ENCODE results near the gene DLGAP1. TPM values are rescaled to one million over a fixed set of nuclear protein-coding genes. Genes with fewer than 3 reads are reported as not detected.

The DLGAP1 gene
- total RNA-seq, 1 donor from 2014 or later = 0.05 TPM

GRCh38 chr18:4251873-4252272 is 203.2 kb downstream of the DLGAP1 start:
- Mint-ChIP-seq H3K27me3 (ENCODE audit: unreplicated experiment) (no peaks in the 10 kb centered on the region), H3K9me3 (ENCODE audit: unreplicated experiment) (no peaks in the 10 kb centered on the region), H3K36me3 (ENCODE audit: unreplicated experiment) (no peaks in the 10 kb centered on the region), H3K4me1 (ENCODE audit: unreplicated experiment) (no peaks in the 10 kb centered on the region), H3K4me3 (ENCODE audit: unreplicated experiment) (no peak overlapping the region), H3K27ac (ENCODE audit: unreplicated experiment) (no peak overlapping the region)
- TF ChIP-seq CTCF (IDR thresholded peaks at IDR 0.05) = no peak
- no peak for DNase-seq (ENCODE audit: extremely low spot score, unreplicated experiment)

- Mint-ChIP-seq H3K36me3 (ENCODE audit: unreplicated experiment) (no peaks in the 10 kb centered on the region), H3K27ac (ENCODE audit: unreplicated experiment) (no peak overlapping the region), H3K27me3 (ENCODE audit: unreplicated experiment) (no peaks in the 10 kb centered on the region), H3K4me3 (ENCODE audit: unreplicated experiment) (no peak overlapping the region), H3K9me3 (ENCODE audit: unreplicated experiment) (no peaks in the 10 kb centered on the region), H3K4me1 (ENCODE audit: unreplicated experiment) (no peaks in the 10 kb centered on the region)
- no peak for DNase-seq (ENCODE audit: extremely low spot score, unreplicated experiment)
- no peak for TF ChIP-seq CTCF (IDR thresholded peaks at IDR 0.05)
Measured at GRCh38 chr18:4251206-4251605, 203.9 kb downstream of the DLGAP1 start.

- Mint-ChIP-seq H3K27ac (ENCODE audit: unreplicated experiment) (no peak overlapping the region), H3K4me1 (ENCODE audit: unreplicated experiment) (no peaks in the 10 kb centered on the region), H3K4me3 (ENCODE audit: unreplicated experiment) (no peak overlapping the region), H3K9me3 (ENCODE audit: unreplicated experiment) (no peaks in the 10 kb centered on the region), H3K27me3 (ENCODE audit: unreplicated experiment) (no peaks in the 10 kb centered on the region), H3K36me3 (ENCODE audit: unreplicated experiment) (no peaks in the 10 kb centered on the region)
- no peak for TF ChIP-seq CTCF (IDR thresholded peaks at IDR 0.05)
- no peak for DNase-seq (ENCODE audit: extremely low spot score, unreplicated experiment)
Measured at GRCh38 chr18:4250141-4250540, 205.0 kb downstream of the DLGAP1 start.

- TF ChIP-seq CTCF (IDR thresholded peaks at IDR 0.05) = no peak
- Mint-ChIP-seq H3K27me3 (ENCODE audit: unreplicated experiment) (no peaks in the 10 kb centered on the region), H3K27ac (ENCODE audit: unreplicated experiment) (no peak overlapping the region), H3K4me1 (ENCODE audit: unreplicated experiment) (no peaks in the 10 kb centered on the region), H3K4me3 (ENCODE audit: unreplicated experiment) (no peak overlapping the region), H3K36me3 (ENCODE audit: unreplicated experiment) (no peaks in the 10 kb centered on the region), H3K9me3 (ENCODE audit: unreplicated experiment) (no peaks in the 10 kb centered on the region)
- DNase-seq (ENCODE audit: extremely low spot score, unreplicated experiment) = no peak
Measured at GRCh38 chr18:4248686-4249085, 206.4 kb downstream of the DLGAP1 start.

- TF ChIP-seq CTCF (IDR thresholded peaks at IDR 0.05) = no peak
- no peaks in the 10 kb centered on the region for H3K9me3 Mint-ChIP-seq (ENCODE audit: unreplicated experiment)
- no peaks in the 10 kb centered on the region for H3K4me1 Mint-ChIP-seq (ENCODE audit: unreplicated experiment)
- no peak overlapping the region for H3K4me3 Mint-ChIP-seq (ENCODE audit: unreplicated experiment)
- H3K36me3 Mint-ChIP-seq (ENCODE audit: unreplicated experiment) = no peaks in the 10 kb centered on the region
- H3K27me3 Mint-ChIP-seq (ENCODE audit: unreplicated experiment) = no peaks in the 10 kb centered on the region
- DNase-seq (ENCODE audit: extremely low spot score, unreplicated experiment) = no peak
- H3K27ac Mint-ChIP-seq (ENCODE audit: unreplicated experiment) = no peak overlapping the region
Measured at GRCh38 chr18:4246374-4246773, 208.7 kb downstream of the DLGAP1 start.
